OCI-LY3 (cell line): Measurements from ENCODE around the gene TNS1.

Source experiments
- EZH2phosphoT487 ChIP-seq: fragments of 200-600 bp; shearing (Covaris generic); IDR thresholded peaks from 2 replicates; pipeline ENCODE4 v1.6.1; 2018; ENCODE audit warnings: antibody characterized with exemption, mixed run types, low read depth
- TF ChIP-seq, protein P1 (sequence below): fragments of 200-600, 300-600 bp; sonication (generic); IDR thresholded peaks from 2 replicates; pipeline ENCODE4 v1.5.1; 2014; ENCODE audit warnings: antibody characterized with exemption, low read length, low read depth

DNA sequence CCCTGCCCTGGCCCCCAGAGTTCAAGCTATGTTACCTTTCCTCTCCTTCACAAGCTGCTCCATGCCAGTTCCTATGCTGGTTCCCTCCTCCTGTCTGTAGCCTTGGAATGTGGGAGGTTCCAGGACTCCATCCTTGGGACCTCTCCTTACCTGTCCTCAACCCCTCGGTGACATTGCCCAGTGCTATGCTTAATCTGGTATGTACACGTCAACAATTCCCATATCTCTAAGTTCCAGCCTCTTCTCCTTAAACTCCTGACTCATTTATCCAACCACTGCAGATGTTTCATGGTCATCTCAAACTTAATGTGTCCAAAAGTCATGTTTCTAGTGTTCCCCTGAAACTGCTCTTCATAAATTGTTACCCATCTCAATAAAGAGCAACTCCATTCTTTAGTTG lies 160.8 kb downstream of the TNS1 start:
- TF ChIP-seq, protein P1, sequence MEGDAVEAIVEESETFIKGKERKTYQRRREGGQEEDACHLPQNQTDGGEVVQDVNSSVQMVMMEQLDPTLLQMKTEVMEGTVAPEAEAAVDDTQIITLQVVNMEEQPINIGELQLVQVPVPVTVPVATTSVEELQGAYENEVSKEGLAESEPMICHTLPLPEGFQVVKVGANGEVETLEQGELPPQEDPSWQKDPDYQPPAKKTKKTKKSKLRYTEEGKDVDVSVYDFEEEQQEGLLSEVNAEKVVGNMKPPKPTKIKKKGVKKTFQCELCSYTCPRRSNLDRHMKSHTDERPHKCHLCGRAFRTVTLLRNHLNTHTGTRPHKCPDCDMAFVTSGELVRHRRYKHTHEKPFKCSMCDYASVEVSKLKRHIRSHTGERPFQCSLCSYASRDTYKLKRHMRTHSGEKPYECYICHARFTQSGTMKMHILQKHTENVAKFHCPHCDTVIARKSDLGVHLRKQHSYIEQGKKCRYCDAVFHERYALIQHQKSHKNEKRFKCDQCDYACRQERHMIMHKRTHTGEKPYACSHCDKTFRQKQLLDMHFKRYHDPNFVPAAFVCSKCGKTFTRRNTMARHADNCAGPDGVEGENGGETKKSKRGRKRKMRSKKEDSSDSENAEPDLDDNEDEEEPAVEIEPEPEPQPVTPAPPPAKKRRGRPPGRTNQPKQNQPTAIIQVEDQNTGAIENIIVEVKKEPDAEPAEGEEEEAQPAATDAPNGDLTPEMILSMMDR, result no peak
- TF ChIP-seq EZH2phosphoT487, result no peak
